ENCODE measurements around the gene RASSF4. TPM values are rescaled to one million over a fixed set of nuclear protein-coding genes. Genes with fewer than 3 reads are reported as not detected.
A peak's percentile ranks its signal among the peaks of the same experiment; 100 is the strongest.

The RASSF4 gene
- total and polyA plus RNA-seq, 4 donors = 19.5 to 55.4 (median 41.6) TPM

DNA sequence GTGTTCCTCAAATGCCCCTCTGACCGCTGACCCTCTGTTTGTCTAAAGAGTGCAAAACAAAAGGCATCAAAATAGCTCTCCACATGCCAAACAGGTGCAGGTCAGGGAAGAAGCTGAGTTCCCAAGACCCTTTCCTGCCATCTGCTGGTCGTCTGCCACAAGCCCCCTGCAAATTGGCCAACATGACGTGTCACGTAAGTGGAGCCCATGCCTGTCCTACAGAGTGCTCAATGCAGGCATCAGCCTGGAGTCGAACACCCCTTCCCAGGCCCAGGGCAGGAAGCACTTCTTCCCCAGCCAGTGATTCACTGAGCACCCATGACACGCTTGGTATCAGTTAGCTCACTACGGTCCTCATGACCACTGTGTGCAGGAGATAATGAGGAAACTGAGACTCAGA is 34.4 kb upstream of the RASSF4 start:
- Histone ChIP-seq H3K27ac (ENCODE audit: low read depth in 1 of 2, low read length in 1 of 2) (no peak overlapping the region), H3K4me1 (ENCODE audit: control insufficient read depth in 5 of 5, insufficient read depth in 5 of 5, low read length in 5 of 5) (peaks cover 0 to 6% (median 0%) of the 10 kb centered on the region in 5 donors), H3K36me3 (ENCODE audit: control insufficient read depth in 4 of 4, insufficient read depth in 4 of 4, low read length in 4 of 4) (no peaks in the 10 kb centered on the region), H3K9me3 (ENCODE audit: control insufficient read depth in 4 of 4, insufficient read depth in 3 of 4, low read length in 3 of 4) (peaks cover 0 to 2% (median 0%) of the 10 kb centered on the region in 4 donors), H3K9ac (ENCODE audit: insufficient read depth in 1 of 2, low read length in 2 of 2) (no peak overlapping the region), H3K4me3 (no peak overlapping the region), H3K27me3 (ENCODE audit: control insufficient read depth in 3 of 3, insufficient read depth in 3 of 3, low read length in 2 of 3) (no peaks in the 10 kb centered on the region)
- no peak for ATAC-seq (ENCODE audit: insufficient read depth, low FRiP score)
- 54 to 62% methylated on average over 7 of the region's 7 CpGs for WGBS, 2 donors
- TF ChIP-seq, protein P1, sequence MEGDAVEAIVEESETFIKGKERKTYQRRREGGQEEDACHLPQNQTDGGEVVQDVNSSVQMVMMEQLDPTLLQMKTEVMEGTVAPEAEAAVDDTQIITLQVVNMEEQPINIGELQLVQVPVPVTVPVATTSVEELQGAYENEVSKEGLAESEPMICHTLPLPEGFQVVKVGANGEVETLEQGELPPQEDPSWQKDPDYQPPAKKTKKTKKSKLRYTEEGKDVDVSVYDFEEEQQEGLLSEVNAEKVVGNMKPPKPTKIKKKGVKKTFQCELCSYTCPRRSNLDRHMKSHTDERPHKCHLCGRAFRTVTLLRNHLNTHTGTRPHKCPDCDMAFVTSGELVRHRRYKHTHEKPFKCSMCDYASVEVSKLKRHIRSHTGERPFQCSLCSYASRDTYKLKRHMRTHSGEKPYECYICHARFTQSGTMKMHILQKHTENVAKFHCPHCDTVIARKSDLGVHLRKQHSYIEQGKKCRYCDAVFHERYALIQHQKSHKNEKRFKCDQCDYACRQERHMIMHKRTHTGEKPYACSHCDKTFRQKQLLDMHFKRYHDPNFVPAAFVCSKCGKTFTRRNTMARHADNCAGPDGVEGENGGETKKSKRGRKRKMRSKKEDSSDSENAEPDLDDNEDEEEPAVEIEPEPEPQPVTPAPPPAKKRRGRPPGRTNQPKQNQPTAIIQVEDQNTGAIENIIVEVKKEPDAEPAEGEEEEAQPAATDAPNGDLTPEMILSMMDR (IDR thresholded peaks at IDR 0.05; ENCODE audit: control extremely low read depth, extremely low read depth) = no peak
- DNase-seq = peak; percentile 47 to 61 (median 61)

DNA sequence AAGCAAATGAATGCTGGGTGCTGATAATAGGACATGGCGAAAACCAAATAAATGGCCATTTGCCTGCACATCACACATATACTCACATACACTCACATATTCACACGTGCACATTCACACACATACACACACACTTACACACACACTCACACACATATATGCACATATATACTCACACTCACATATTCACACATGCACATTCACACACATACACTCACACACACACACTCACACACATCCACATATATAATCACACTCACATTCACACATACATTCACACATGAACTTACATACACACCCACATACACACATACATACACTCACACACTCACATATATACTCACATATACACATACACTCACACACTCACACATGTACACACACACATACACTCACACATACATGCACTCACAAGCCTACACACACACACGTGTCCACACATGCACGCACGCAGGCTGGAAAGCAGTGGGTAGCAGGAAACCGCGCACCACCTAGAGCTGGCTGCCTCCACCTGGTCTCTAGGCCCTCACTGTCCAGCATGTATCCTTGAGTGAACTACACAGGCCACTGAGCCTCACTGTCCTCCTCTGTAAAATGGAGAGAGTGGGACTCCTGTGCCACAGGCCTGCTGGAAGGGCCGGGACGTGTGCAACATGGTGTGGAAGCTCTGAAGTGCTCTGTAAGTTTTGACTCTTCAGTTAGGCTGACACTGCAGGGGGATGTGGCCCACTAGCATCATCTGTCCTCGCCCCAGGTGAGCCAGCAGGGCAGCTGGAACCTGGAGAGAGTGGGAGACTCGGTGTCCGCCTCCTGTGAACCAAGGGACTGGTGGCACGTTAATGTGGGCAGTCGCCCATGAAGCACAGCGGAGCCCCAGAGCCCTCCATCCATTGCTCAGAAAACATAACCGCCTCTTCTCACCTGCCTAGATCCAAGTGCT is 33.5 kb upstream of the RASSF4 start:
- TF ChIP-seq, protein P1 (IDR thresholded peaks at IDR 0.05; ENCODE audit: control extremely low read depth, extremely low read depth) = no peak
- Histone ChIP-seq H3K9me3 (ENCODE audit: control insufficient read depth in 4 of 4, insufficient read depth in 3 of 4, low read length in 3 of 4) (peaks cover 0 to under 1% (median 0%) of the 10 kb centered on the region in 4 donors), H3K36me3 (ENCODE audit: control insufficient read depth in 4 of 4, insufficient read depth in 4 of 4, low read length in 4 of 4) (no peaks in the 10 kb centered on the region), H3K9ac (ENCODE audit: insufficient read depth in 1 of 2, low read length in 2 of 2) (no peak overlapping the region), H3K27me3 (ENCODE audit: control insufficient read depth in 3 of 3, insufficient read depth in 3 of 3, low read length in 2 of 3) (no peaks in the 10 kb centered on the region), H3K27ac (ENCODE audit: low read depth in 1 of 2, low read length in 1 of 2) (no peak overlapping the region), H3K4me3 (no peak overlapping the region), H3K4me1 (ENCODE audit: control insufficient read depth in 5 of 5, insufficient read depth in 5 of 5, low read length in 5 of 5) (peaks cover 0 to 6% (median 0%) of the 10 kb centered on the region in 5 donors)
- DNase-seq (no peak), ATAC-seq (ENCODE audit: insufficient read depth, low FRiP score) (no peak)
- WGBS, 2 donors = 96 to 97% methylated on average over 16 of the region's 16 CpGs

DNA sequence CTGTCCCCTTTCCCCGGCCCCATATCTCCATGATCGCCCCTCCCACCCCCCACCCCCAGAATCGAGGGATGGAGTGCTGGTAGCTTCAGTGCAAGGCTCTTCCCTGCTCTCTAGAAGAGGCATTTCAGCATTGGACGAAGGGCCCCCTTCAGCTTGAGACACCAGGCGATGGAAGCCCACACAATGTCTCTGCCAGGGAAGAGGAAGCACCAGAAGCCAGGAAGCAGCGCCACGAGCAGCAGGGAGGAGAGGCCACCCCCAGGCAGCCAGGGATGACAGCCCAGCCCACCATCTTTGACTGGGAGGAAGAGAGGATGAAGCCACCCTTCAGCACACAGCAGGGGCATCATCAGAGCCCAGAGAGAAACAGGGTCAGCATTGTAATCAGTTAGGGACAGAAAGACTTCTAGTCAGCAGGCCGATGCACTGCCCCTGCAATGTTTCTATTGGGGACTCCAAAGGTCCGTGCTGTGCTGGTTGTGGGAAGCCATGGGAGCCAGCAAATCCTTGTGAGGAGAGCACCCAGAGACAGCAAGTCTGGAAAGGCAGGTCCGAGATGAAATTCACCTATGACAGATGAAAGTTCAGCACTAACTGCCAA is 32.8 kb upstream of the RASSF4 start:
- H3K9ac ChIP-seq (ENCODE audit: insufficient read depth in 1 of 2, low read length in 2 of 2) = no peak overlapping the region
- no peak for ATAC-seq (ENCODE audit: insufficient read depth, low FRiP score)
- H3K9me3 ChIP-seq (ENCODE audit: control insufficient read depth in 4 of 4, insufficient read depth in 3 of 4, low read length in 3 of 4) = no peaks in the 10 kb centered on the region
- peaks cover 0 to 6% (median 0%) of the 10 kb centered on the region in 5 donors for H3K4me1 ChIP-seq (ENCODE audit: control insufficient read depth in 5 of 5, insufficient read depth in 5 of 5, low read length in 5 of 5)
- H3K27ac ChIP-seq (ENCODE audit: low read depth in 1 of 2, low read length in 1 of 2) = no peak overlapping the region
- DNase-seq = no peak
- H3K27me3 ChIP-seq (ENCODE audit: control insufficient read depth in 3 of 3, insufficient read depth in 3 of 3, low read length in 2 of 3) = no peaks in the 10 kb centered on the region
- WGBS, 2 donors = 38 to 62% methylated on average over 9 to 10 of the region's 10 CpGs
- TF ChIP-seq, protein P1 (IDR thresholded peaks at IDR 0.05; ENCODE audit: control extremely low read depth, extremely low read depth) = no peak
- H3K4me3 ChIP-seq = no peak overlapping the region
- H3K36me3 ChIP-seq (ENCODE audit: control insufficient read depth in 4 of 4, insufficient read depth in 4 of 4, low read length in 4 of 4) = no peaks in the 10 kb centered on the region
